WTC11 (cell line): ENCODE results near the gene PNCK. TPM values are rescaled to one million over a fixed set of nuclear protein-coding genes. Genes with fewer than 3 reads are reported as not detected.

Experiments used
- ATAC-seq: fragments of 200-7000 bp; cut with Tn5 transposase; 2 replicates; pipeline ENCODE4 v1.10.0; 2021; ENCODE audit warnings: mild to moderate bottlenecking, moderate library complexity
- CTCF ChIA-PET: fragments of 300-600 bp; sonication (Branson Sonifier 250); formaldehyde crosslinking; loops from one replicate; lab custom pipeline; 2021; ENCODE audit warnings: antibody characterized with exemption; lab: Charles Lee
- POLR2A ChIA-PET: fragments of 350-600 bp; sonication (Branson Sonifier 250); formaldehyde crosslinking; loops from one replicate; lab custom pipeline; 2021; ENCODE audit warnings: antibody characterized with exemption; lab: Charles Lee
- DNase-seq: peaks from one replicate; pipeline ENCODE4 v3.0.0; 2021; ENCODE audit warnings: low spot score
- H3K27ac Mint-ChIP-seq: 2 replicates; pipeline ENCODE4 v1.8.0; 2021; ENCODE audit warnings: mixed read lengths
- H3K27me3 Mint-ChIP-seq: 2 replicates; pipeline ENCODE4 v1.8.0; 2021; ENCODE audit warnings: low read depth, mild to moderate bottlenecking, moderate library complexity, mixed read lengths
- H3K36me3 Mint-ChIP-seq: 2 replicates; pipeline ENCODE4 v1.8.0; 2021; ENCODE audit warnings: mixed read lengths
- H3K4me1 Mint-ChIP-seq: 2 replicates; pipeline ENCODE4 v1.8.0; 2022; ENCODE audit warnings: mixed read lengths
- H3K4me3 Mint-ChIP-seq: 2 replicates; pipeline ENCODE4 v1.8.0; 2021; ENCODE audit warnings: mild to moderate bottlenecking, moderate library complexity, mixed read lengths
- H3K9me3 Mint-ChIP-seq: 2 replicates; pipeline ENCODE4 v1.8.0; 2021; ENCODE audit warnings: mixed read lengths
- CBFB ChIP-seq: sonication (generic); formaldehyde crosslinking; IDR thresholded peaks from 2 replicates; pipeline ENCODE4 v1.8.1; 2022; ENCODE audit warnings: mild to moderate bottlenecking, low read depth, missing genetic modification reagents
- ETV6 ChIP-seq: sonication (generic); formaldehyde crosslinking; IDR thresholded peaks from 2 replicates; pipeline ENCODE4 v1.8.1; 2022; ENCODE audit warnings: mild to moderate bottlenecking, missing genetic modification reagents
- NFE2L1 ChIP-seq: sonication (generic); formaldehyde crosslinking; IDR thresholded peaks from 2 replicates; pipeline ENCODE4 v1.8.1; 2023; ENCODE audit warnings: missing genetic modification reagents
- NR3C1 ChIP-seq: sonication (generic); formaldehyde crosslinking; conservative IDR thresholded peaks from 2 replicates; pipeline ENCODE4 v1.8.1; 2023; ENCODE audit warnings: low read depth, mild to moderate bottlenecking, missing genetic modification reagents
- SMAD4 ChIP-seq: sonication (generic); formaldehyde crosslinking; IDR thresholded peaks from 2 replicates; pipeline ENCODE4 v1.8.0; 2022; ENCODE audit warnings: mild to moderate bottlenecking, missing genetic modification reagents
- TCF7 ChIP-seq: sonication (generic); formaldehyde crosslinking; IDR thresholded peaks from 2 replicates; pipeline ENCODE4 v1.8.0; 2022; ENCODE audit warnings: mild to moderate bottlenecking, low read depth, missing genetic modification reagents, moderate library complexity
- TEAD1 ChIP-seq: sonication (generic); formaldehyde crosslinking; IDR thresholded peaks from 2 replicates; pipeline ENCODE4 v1.8.0; 2022; ENCODE audit warnings: mild to moderate bottlenecking, missing genetic modification reagents
- TP53 ChIP-seq: sonication (generic); formaldehyde crosslinking; IDR thresholded peaks from 2 replicates; pipeline ENCODE4 v1.8.1; 2023; ENCODE audit warnings: mild to moderate bottlenecking, missing genetic modification reagents
- ZBTB21 ChIP-seq: sonication (generic); formaldehyde crosslinking; IDR thresholded peaks from 2 replicates; pipeline ENCODE4 v1.8.1; 2023; ENCODE audit warnings: mild to moderate bottlenecking, missing genetic modification reagents, borderline replicate concordance
- ZNF232 ChIP-seq: sonication (generic); formaldehyde crosslinking; IDR thresholded peaks from 2 replicates; pipeline ENCODE4 v1.8.0; 2022; ENCODE audit warnings: mild to moderate bottlenecking, missing genetic modification reagents
- total RNA-seq: library from RNA; stranded (reverse); gene quantifications from 3 replicates; pipeline ENCODE4 v1.2.3, GENCODE V29; 2021
- TF ChIP-seq, protein P1 (sequence below): fragments of 200-600 bp; IDR thresholded peaks from 2 replicates; pipeline ENCODE4 v1.8.0; 2022; ENCODE audit warnings: antibody characterized with exemption
- TF ChIP-seq, protein P2 (sequence below): sonication (generic); formaldehyde crosslinking; IDR thresholded peaks from 2 replicates; pipeline ENCODE4 v1.8.0; 2023; ENCODE audit warnings: missing genetic modification reagents
- TF ChIP-seq, protein P3 (sequence below): sonication (generic); formaldehyde crosslinking; IDR thresholded peaks from 2 replicates; pipeline ENCODE4 v1.8.1; 2023; ENCODE audit warnings: mild to moderate bottlenecking, missing genetic modification reagents
- TF ChIP-seq, protein P4 (sequence below): fragments of 250-450 bp; sonication (Bioruptor Pico); IDR thresholded peaks from 2 replicates; pipeline ENCODE4 v1.9.0; 2021; ENCODE audit warnings: mild to moderate bottlenecking
- TF ChIP-seq, protein P5 (sequence below): fragments of 250-450 bp; sonication (Bioruptor Pico); IDR thresholded peaks from 2 replicates; pipeline ENCODE4 v1.8.0; 2021; ENCODE audit warnings: mild to moderate bottlenecking
- TF ChIP-seq, protein P6 (sequence below): fragments of 250-450 bp; sonication (Bioruptor Pico); IDR thresholded peaks from 2 replicates; pipeline ENCODE4 v2.1.2; 2022; ENCODE audit warnings: mild to moderate bottlenecking, moderate library complexity

Gene PNCK
- total RNA-seq, 1 experiment from 2014 or later, result 8.6 TPM

DNA sequence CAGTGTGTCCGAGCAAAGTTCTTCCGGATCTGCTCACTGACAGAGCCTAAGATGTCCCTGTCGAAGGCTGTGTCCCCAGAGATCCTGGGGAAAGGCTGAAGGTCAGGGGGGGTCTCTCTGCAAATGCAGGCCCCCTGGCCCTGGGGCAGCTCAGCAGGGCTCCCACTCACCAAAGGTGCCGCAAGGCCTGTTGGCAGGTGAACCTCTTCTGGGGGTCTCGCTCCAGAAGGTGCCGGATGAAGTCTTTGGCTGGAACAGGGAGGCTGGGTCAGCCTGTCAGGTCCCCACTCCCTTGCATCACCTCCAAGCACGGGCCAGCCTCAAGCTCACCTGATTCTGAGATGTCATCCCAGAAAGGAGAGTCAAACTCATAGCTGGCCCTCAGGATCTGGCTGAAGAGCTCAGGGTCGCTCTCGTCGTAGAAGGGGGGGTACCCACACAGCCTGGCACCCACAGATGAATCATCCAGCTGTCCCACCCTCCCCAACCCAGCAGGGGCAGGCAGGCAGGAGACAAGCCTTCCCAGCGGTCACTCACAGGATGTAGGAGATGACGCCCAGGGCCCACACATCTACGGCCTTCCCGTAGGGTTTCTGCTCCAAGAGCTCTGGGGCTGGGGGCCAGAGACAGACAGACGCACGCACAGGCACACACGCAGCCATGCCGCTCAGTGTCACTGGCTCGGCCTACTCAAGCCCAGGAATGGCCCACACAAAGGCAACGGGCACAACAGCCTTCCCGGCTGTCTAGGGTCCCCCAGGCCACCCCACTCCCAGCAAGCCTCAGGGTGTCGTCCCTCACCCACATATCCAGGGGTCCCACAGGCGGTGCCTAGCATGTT, 2.6 kb downstream of the PNCK start:
- POLR2A ChIA-PET, result no interaction called here

DNA sequence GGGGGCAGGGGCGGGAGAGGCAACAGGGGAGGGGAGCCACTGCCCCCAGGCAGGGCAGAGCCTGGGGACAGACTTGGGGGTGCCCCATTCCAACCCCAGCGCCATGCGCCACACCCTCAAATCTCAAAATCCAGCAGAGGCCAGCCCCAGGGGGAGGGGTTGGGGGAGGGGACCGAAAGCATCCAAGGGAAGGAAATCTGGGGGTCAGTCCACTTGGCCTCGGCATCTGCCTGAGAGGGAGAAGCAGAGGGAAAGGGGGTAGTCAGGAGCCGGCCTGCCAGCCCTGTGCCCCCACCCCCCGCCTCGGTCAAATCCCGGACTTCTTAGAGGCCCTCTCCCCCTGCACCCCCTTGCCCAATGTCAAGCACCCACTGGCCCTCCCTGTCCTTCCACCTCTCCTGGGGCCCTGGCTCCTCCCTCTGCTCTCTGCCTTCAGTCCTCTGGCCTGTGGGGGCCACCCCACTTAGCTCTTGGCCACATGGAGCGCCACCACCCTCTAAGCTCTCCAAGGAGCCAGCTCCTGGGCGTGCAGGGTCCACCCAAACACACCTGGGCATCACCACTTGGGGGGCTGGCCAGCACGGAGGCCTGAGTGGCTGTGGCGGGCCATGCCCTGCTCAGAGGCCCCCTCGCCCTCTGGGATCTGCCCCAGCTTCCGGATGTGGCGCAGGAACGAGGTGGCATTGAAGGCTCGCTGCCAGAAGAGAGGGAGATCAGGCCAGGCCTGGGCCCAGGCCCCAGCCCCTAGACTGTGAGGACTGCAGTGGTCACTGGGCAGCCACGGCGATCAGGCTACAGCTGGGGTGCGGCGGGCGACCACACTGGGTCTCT, 3.5 kb downstream of the PNCK start:
- POLR2A ChIA-PET, result interaction anchor here (2.0 kb wide), 1 partner anchor 15 kb away, joined by 7 read pairs; no protein-coding TSS in a partner anchor
- Mint-ChIP-seq H3K4me1 (peaks cover 9% of the 10 kb centered on the region), H3K36me3 (no peaks in the 10 kb centered on the region), H3K4me3 (no peak overlapping the region), H3K9me3 (no peaks in the 10 kb centered on the region), H3K27me3 (peaks cover 32% of the 10 kb centered on the region), H3K27ac (no peak overlapping the region)
- no peak for ATAC-seq
- CTCF ChIA-PET, result interaction anchor here (0.5 to 7.7 kb wide), 28 partner anchors 13 to 227 kb away, joined by 3 to 153 read pairs (median 9); partner anchors contain the start of genes ATP2B3, CCNQ, DUSP9 and SLC6A8
- no peak for DNase-seq
- TF ChIP-seq NR3C1 (CRISPR knock-in tag) (no peak), ZBTB21 (no peak), CBFB (CRISPR knock-in tag) (no peak), SMAD4 (CRISPR knock-in tag) (no peak), ZNF232 (no peak), ETV6 (CRISPR knock-in tag) (no peak), NFE2L1 (no peak)
- TF ChIP-seq, protein P1, sequence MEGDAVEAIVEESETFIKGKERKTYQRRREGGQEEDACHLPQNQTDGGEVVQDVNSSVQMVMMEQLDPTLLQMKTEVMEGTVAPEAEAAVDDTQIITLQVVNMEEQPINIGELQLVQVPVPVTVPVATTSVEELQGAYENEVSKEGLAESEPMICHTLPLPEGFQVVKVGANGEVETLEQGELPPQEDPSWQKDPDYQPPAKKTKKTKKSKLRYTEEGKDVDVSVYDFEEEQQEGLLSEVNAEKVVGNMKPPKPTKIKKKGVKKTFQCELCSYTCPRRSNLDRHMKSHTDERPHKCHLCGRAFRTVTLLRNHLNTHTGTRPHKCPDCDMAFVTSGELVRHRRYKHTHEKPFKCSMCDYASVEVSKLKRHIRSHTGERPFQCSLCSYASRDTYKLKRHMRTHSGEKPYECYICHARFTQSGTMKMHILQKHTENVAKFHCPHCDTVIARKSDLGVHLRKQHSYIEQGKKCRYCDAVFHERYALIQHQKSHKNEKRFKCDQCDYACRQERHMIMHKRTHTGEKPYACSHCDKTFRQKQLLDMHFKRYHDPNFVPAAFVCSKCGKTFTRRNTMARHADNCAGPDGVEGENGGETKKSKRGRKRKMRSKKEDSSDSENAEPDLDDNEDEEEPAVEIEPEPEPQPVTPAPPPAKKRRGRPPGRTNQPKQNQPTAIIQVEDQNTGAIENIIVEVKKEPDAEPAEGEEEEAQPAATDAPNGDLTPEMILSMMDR, result no peak
- TF ChIP-seq, protein P2, sequence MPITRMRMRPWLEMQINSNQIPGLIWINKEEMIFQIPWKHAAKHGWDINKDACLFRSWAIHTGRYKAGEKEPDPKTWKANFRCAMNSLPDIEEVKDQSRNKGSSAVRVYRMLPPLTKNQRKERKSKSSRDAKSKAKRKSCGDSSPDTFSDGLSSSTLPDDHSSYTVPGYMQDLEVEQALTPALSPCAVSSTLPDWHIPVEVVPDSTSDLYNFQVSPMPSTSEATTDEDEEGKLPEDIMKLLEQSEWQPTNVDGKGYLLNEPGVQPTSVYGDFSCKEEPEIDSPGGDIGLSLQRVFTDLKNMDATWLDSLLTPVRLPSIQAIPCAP (CRISPR knock-in tag), result no peak
- TF ChIP-seq, protein P3, sequence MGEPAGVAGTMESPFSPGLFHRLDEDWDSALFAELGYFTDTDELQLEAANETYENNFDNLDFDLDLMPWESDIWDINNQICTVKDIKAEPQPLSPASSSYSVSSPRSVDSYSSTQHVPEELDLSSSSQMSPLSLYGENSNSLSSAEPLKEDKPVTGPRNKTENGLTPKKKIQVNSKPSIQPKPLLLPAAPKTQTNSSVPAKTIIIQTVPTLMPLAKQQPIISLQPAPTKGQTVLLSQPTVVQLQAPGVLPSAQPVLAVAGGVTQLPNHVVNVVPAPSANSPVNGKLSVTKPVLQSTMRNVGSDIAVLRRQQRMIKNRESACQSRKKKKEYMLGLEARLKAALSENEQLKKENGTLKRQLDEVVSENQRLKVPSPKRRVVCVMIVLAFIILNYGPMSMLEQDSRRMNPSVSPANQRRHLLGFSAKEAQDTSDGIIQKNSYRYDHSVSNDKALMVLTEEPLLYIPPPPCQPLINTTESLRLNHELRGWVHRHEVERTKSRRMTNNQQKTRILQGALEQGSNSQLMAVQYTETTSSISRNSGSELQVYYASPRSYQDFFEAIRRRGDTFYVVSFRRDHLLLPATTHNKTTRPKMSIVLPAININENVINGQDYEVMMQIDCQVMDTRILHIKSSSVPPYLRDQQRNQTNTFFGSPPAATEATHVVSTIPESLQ, result no peak

More for the DNA sequence above, 2.6 kb downstream of the PNCK start:
- TF ChIP-seq TEAD1 (CRISPR knock-in tag) (no peak), TCF7 (CRISPR knock-in tag) (no peak), SMAD4 (CRISPR knock-in tag) (no peak), TP53 (CRISPR knock-in tag) (no peak), ETV6 (CRISPR knock-in tag) (no peak)
- TF ChIP-seq, protein P2 (CRISPR knock-in tag), result no peak
- TF ChIP-seq, protein P4, sequence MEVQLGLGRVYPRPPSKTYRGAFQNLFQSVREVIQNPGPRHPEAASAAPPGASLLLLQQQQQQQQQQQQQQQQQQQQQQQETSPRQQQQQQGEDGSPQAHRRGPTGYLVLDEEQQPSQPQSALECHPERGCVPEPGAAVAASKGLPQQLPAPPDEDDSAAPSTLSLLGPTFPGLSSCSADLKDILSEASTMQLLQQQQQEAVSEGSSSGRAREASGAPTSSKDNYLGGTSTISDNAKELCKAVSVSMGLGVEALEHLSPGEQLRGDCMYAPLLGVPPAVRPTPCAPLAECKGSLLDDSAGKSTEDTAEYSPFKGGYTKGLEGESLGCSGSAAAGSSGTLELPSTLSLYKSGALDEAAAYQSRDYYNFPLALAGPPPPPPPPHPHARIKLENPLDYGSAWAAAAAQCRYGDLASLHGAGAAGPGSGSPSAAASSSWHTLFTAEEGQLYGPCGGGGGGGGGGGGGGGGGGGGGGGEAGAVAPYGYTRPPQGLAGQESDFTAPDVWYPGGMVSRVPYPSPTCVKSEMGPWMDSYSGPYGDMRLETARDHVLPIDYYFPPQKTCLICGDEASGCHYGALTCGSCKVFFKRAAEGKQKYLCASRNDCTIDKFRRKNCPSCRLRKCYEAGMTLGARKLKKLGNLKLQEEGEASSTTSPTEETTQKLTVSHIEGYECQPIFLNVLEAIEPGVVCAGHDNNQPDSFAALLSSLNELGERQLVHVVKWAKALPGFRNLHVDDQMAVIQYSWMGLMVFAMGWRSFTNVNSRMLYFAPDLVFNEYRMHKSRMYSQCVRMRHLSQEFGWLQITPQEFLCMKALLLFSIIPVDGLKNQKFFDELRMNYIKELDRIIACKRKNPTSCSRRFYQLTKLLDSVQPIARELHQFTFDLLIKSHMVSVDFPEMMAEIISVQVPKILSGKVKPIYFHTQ (CRISPR knock-in tag), result no peak
- TF ChIP-seq, protein P5, sequence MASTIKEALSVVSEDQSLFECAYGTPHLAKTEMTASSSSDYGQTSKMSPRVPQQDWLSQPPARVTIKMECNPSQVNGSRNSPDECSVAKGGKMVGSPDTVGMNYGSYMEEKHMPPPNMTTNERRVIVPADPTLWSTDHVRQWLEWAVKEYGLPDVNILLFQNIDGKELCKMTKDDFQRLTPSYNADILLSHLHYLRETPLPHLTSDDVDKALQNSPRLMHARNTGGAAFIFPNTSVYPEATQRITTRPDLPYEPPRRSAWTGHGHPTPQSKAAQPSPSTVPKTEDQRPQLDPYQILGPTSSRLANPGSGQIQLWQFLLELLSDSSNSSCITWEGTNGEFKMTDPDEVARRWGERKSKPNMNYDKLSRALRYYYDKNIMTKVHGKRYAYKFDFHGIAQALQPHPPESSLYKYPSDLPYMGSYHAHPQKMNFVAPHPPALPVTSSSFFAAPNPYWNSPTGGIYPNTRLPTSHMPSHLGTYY, result no peak
- TF ChIP-seq, protein P6, sequence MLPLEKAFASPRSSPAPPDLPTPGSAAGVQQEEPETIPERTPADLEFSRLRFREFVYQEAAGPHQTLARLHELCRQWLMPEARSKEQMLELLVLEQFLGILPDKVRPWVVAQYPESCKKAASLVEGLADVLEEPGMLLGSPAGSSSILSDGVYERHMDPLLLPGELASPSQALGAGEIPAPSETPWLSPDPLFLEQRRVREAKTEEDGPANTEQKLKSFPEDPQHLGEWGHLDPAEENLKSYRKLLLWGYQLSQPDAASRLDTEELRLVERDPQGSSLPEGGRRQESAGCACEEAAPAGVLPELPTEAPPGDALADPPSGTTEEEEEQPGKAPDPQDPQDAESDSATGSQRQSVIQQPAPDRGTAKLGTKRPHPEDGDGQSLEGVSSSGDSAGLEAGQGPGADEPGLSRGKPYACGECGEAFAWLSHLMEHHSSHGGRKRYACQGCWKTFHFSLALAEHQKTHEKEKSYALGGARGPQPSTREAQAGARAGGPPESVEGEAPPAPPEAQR, result no peak
- H3K9me3 Mint-ChIP-seq, result no peaks in the 10 kb centered on the region
- H3K36me3 Mint-ChIP-seq, result no peaks in the 10 kb centered on the region
- no peak for DNase-seq
- no peak overlapping the region for H3K27ac Mint-ChIP-seq
- H3K4me3 Mint-ChIP-seq, result no peak overlapping the region
- H3K4me1 Mint-ChIP-seq, result peaks cover 9% of the 10 kb centered on the region
- CTCF ChIA-PET, result interaction anchor here (0.5 to 7.7 kb wide), 8 partner anchors 15 to 227 kb away, joined by 3 to 143 read pairs (median 9); partner anchors contain the start of genes CCNQ and SLC6A8
- H3K27me3 Mint-ChIP-seq, result peaks cover 23% of the 10 kb centered on the region
- ATAC-seq, result no peak
